Fibroblast of the aortic adventitia (primary cell): ENCODE measurements around the gene KRTAP2-4. TPM values are rescaled to one million over a fixed set of nuclear protein-coding genes. Genes with fewer than 3 reads are reported as not detected.
"Not testable (repeated sequence)": the region's sequence is repeated elsewhere in the genome, so short reads cannot be mapped to it uniquely, and the experiment has no call there.

Source experiments
- DNase-seq: peaks from one replicate; pipeline ENCODE4 v3.0.0-alpha.2; 2010; ENCODE audit warnings: low read depth
- H3K4me3 ChIP-seq: 2 replicates; pipeline ENCODE4 v1.5.1; 2011; ENCODE audit warnings: low read depth, mild to moderate bottlenecking, control low read depth, low read length, moderate library complexity
- CTCF ChIP-seq: IDR thresholded peaks from 2 replicates; pipeline ENCODE4 v1.5.1; 2011; ENCODE audit warnings: mild to moderate bottlenecking, low read length, control low read depth, inconsistent platforms; ENCODE audit not compliant: insufficient read depth
- total RNA-seq: library from RNA; depleted of rRNA; stranded (reverse); fragments of >200 nt; gene quantifications from 2 replicates; pipeline ENCODE4 v1.2.3, GENCODE V29; 2012; ENCODE audit warnings: low replicate concordance

The KRTAP2-4 gene
- total RNA-seq, 1 donor = not detected

GRCh38 chr17:41054025-41054424 lies 11.7 kb downstream of the KRTAP2-4 start:
- TF ChIP-seq CTCF = no peak
- no peak overlapping the region for H3K4me3 ChIP-seq
- DNase-seq = no peak

- TF ChIP-seq CTCF = no peak
- no peak for DNase-seq
- no peak overlapping the region for H3K4me3 ChIP-seq
Observed at GRCh38 chr17:41052566-41052965, 13.1 kb downstream of the KRTAP2-4 start.

DNA sequence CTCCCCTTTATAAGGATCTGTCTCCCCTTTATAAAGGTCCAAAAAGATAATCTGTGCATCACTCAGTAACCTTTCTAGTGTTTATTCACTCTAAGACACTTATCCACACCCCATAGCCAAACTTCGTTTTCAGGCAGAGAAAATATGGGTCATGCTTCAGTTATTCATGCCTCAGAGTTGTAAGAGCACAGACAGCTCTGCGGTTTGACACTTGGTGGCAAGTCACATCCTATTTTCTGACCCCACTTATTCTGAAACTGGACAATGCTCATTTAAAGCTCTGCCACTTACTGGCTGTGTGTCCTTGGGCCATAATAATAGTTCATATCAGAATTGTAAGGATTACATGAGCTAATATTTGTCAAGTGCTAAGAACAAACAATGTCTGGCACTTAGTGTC lies 16.6 kb downstream of the KRTAP2-4 start:
- no peak for DNase-seq
- TF ChIP-seq CTCF = no peak
- H3K4me3 ChIP-seq = no peak overlapping the region

DNA sequence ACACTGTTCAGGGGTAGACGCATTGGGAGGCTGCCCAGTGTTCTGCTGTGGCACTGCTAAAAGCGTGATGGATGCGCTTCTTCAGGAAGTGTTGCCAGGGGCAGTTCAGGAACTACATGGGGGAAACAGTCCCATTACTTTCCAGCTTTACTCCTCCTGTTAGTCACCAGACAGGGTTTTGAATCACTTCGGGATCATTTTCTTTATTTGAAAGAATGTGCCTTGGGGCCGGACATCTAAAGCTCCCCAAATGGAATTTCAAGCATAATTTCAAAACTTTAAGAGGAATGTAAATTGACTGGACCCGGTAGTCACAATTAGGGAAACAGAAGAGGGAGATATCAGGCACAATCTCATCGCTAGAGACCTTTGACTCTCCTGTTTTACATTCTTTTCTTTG lies 17.2 kb downstream of the KRTAP2-4 start:
- H3K4me3 ChIP-seq = no peak overlapping the region
- TF ChIP-seq CTCF = no peak
- no peak for DNase-seq

DNA sequence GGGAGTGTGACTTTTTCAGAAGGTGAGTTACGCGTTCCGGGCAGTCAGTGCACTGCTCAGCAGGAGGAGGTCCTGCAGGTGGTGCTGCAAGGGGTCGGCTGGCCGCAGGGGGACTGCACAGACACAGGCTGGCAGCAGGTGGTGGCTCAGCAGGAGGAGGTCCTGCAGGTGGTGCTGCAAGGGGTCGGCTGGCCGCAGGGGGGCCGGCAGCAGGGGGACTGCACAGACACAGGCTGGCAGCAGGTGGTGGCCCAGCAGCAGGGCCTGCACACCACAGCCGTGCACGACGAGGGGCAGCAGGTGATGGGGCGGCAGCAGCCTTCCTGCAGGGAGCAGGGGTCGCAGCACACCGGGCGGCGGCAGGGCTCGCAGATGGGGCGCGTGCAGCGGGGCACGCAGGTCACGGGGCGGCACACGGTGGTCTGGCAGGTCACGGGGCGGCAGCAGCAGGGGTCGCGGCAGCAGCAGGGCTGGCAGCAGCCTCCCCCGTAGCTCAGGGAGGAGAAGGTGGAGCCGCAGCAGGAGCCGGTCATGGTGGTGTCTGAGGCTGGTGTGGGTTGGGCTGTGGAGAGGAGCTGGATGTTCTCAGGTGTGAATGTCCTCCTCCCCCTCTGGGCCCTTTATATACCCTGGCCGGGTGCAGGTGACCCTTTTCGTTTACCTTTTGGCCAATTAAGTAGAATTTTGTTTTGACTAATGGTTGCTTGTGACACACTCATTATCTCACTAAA lies 18.8 kb downstream of the KRTAP2-4 start, which contains the start of gene KRTAP2-1:
KRTAP2-1 (minus strand) TSS at position 582 of the 731 bp plus-strand sequence; CDS start at position 533, 49 bp downstream.
- DNase-seq, H3K4me3 ChIP-seq: not testable (repeated sequence)

- H3K4me3 ChIP-seq = no peak overlapping the region
- TF ChIP-seq CTCF = no peak
- DNase-seq = no peak
Observed at GRCh38 chr17:41042953-41043352, 22.7 kb downstream of the KRTAP2-4 start.

DNA sequence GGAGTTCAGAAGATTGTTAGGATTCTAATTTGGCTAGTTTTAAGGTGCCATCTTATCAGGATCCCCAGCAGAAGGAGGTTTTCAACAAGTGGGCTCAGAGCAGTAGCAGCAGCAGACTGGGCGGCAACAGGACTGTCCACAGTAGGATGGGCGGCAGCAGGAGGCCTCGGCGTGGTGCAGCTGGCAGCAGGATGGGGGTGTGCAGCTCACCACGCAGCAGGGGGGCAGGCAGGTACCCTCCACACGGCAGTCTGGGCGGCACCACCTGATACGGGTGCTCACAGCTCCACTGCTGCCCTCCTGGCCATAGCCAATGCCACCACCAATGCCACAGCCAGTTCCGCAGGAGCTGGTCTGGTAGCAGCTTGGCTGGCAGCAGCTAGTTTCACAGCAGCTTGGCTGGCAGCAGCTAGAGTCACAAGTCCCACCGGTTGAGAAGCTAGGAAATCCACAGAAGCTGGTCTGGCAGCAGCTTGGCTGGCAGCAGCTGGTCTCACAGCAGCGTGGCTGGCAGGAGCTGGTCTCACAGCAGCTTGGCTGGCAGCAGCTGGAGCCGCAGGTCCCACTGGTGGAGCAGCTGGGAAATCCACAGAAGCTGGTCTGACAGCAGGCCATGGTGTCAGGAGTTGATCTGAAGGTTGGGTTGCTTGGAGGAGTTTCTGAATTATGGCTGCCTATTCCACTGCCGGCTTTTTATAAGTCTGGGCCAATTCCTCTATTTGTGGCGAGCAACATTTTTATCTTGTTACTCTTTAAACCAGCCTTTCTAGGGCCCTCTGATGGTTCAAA lies 24.7 kb downstream of the KRTAP2-4 start, which contains the start of gene KRTAP1-1:
KRTAP1-1 (minus strand) TSS at position 668 of the 789 bp plus-strand sequence; CDS start at position 615, 53 bp downstream.
- H3K4me3 ChIP-seq, DNase-seq: not testable (repeated sequence)
